HG03139 (cell line): ENCODE measurements around the gene AMBP.

Experiments
- ATAC-seq: cut with Tn5 transposase; IDR thresholded peaks from one replicate; pipeline ENCODE4 v1.9.1; 2021; ENCODE audit not compliant: unreplicated experiment

AMBP gene

GRCh38 chr9:114078021-114078780, at the start of gene AMBP:
TSS of gene AMBP (minus strand) at chr9:114078300. CDS start at chr9:114078209, 91 bp downstream.
- ATAC-seq = no peak

- ATAC-seq = no peak
Measured at GRCh38 chr9:114126247-114127060, 48.4 kb upstream of the AMBP start.

- ATAC-seq = no peak
Measured at GRCh38 chr9:114125476-114126013, 47.4 kb upstream of the AMBP start.

- no peak for ATAC-seq
Measured at GRCh38 chr9:114124666-114125475, 46.8 kb upstream of the AMBP start.

GRCh38 chr9:114124138-114124537, 46.0 kb upstream of the AMBP start:
- no peak for ATAC-seq

- no peak for ATAC-seq
Measured at GRCh38 chr9:114123031-114123977, 45.2 kb upstream of the AMBP start.

GRCh38 chr9:114122136-114123027, 44.3 kb upstream of the AMBP start:
- no peak for ATAC-seq

GRCh38 chr9:114121227-114122135, 43.4 kb upstream of the AMBP start:
- no peak for ATAC-seq

- no peak for ATAC-seq
Measured at GRCh38 chr9:114120192-114121014, 42.3 kb upstream of the AMBP start.

GRCh38 chr9:114119242-114120191, 41.4 kb upstream of the AMBP start:
- ATAC-seq = no peak

GRCh38 chr9:114117996-114118830, 40.1 kb upstream of the AMBP start:
- ATAC-seq = no peak

- no peak for ATAC-seq
Measured at GRCh38 chr9:114117614-114117995, 39.5 kb upstream of the AMBP start.

- ATAC-seq = no peak
Measured at GRCh38 chr9:114116126-114116747, 38.1 kb upstream of the AMBP start.

- no peak for ATAC-seq
Measured at GRCh38 chr9:114115654-114116125, 37.6 kb upstream of the AMBP start.

- ATAC-seq = no peak
Measured at GRCh38 chr9:114114364-114114763, 36.3 kb upstream of the AMBP start.
